Measurements from ENCODE around the gene PHLPP1.

DNA sequence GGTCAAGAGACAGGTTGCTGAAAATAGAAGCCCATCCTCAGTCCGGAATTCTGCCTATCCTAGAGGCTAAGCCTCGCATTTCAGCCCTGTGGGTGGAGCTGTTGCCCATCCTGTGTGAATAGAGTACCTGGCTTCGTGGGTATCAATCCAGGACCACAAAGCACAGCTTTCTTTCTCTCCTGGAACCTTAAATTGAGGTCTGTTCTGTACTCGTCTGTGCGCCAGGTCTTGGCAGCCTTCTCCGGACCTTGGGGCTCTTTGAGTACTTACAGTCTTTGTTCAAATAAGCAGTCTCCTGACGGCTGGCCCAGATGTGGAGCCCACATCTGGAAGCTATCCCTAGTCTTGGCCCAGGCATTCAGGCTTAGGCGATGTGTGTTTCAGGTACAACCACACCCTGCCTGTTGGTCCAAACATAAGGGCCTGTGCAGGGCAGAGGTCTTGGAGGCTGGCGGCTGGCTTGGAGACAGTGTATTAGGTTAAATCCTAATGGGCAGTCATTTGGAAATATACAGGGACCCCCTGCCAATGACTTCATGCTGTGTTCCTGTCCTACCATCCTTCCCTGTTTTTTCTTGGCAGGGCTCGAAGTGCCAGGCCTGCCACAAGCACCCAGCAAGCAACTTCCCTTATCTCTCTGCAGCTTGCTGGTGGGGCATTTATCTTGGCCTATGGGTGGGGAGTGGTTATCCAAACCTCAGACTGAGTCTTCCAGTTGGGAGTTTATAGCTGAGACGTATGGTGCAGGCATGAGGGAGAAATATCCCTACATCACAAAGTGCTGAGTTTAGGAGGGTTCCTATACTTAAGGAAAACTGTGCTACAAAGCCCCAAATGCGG is 310.1 kb downstream of the PHLPP1 start:
- no peak for TF ChIP-seq POLR2A (IDR thresholded peaks at IDR 0.05)
- TF ChIP-seq, protein P1, sequence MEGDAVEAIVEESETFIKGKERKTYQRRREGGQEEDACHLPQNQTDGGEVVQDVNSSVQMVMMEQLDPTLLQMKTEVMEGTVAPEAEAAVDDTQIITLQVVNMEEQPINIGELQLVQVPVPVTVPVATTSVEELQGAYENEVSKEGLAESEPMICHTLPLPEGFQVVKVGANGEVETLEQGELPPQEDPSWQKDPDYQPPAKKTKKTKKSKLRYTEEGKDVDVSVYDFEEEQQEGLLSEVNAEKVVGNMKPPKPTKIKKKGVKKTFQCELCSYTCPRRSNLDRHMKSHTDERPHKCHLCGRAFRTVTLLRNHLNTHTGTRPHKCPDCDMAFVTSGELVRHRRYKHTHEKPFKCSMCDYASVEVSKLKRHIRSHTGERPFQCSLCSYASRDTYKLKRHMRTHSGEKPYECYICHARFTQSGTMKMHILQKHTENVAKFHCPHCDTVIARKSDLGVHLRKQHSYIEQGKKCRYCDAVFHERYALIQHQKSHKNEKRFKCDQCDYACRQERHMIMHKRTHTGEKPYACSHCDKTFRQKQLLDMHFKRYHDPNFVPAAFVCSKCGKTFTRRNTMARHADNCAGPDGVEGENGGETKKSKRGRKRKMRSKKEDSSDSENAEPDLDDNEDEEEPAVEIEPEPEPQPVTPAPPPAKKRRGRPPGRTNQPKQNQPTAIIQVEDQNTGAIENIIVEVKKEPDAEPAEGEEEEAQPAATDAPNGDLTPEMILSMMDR (IDR thresholded peaks at IDR 0.05) = peak in 1 of 7 experiments; percentile 12

Measured in stomach (tissue), 4 donors.